ENCODE data around the gene SCGB1D4. TPM values are rescaled to one million over a fixed set of nuclear protein-coding genes. Genes with fewer than 3 reads are reported as not detected.

The SCGB1D4 gene, protein sequence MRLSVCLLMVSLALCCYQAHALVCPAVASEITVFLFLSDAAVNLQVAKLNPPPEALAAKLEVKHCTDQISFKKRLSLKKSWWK
- polyA plus RNA-seq (not detected in 2 replicates), polyA minus RNA-seq (not detected in 2 replicates)

DNA sequence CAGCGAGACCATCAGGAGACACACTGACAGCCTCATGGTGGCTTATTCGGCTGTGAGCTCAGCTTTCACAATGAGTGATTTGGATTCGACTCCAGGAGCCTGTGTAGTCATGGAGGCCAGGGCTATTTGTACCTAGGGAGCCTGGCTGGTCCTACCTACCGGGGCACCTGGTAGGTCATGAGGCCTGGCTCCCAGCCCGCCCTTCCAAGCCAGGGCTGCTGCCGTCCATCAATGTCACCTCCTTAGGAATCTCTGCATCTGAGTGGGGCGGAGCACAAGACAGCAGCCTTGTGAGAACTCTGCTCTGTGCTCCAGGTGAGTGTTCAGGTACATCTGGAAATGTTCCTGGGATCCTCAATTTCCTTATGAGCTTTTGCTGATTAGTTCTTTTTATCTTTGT is at the start of gene SCGB1D4:
TSS of gene SCGB1D4 (minus strand) at position 101 of the 400 bp plus-strand sequence. CDS start at position 36, 65 bp downstream.
- H2AFZ ChIP-seq (ENCODE audit: low read depth, low read length): no peak within 1 kb of the TSS
- H3K9me3 ChIP-seq (ENCODE audit: low read length): no peaks in the 10 kb centered on the region

GRCh38 chr11:62345861-62346260 is 47.0 kb upstream of the SCGB1D4 start:
- no peaks in the 10 kb centered on the region for H3K36me3 ChIP-seq (ENCODE audit: insufficient read depth, low read length)
- no peaks in the 10 kb centered on the region for H3K27me3 ChIP-seq (ENCODE audit: insufficient read depth, low read depth, low read length)
- H2AFZ ChIP-seq (ENCODE audit: low read depth, low read length): no peak overlapping the region
- no peak overlapping the region for H3K27ac ChIP-seq (ENCODE audit: low read length)
- H3F3A ChIP-seq (ENCODE audit: insufficient read depth, low read length, poor library complexity, severe bottlenecking): no peaks in the 10 kb centered on the region
- no peaks in the 10 kb centered on the region for H3K9me3 ChIP-seq (ENCODE audit: low read length)
- H3K9me2 ChIP-seq (ENCODE audit: insufficient read depth, low read length): no peaks in the 10 kb centered on the region
- H3K4me2 ChIP-seq (ENCODE audit: low read length): no peak overlapping the region
- no peaks in the 10 kb centered on the region for H3K79me2 ChIP-seq (replicated peaks; ENCODE audit: insufficient read depth, low read length)
- TF ChIP-seq, protein P1, sequence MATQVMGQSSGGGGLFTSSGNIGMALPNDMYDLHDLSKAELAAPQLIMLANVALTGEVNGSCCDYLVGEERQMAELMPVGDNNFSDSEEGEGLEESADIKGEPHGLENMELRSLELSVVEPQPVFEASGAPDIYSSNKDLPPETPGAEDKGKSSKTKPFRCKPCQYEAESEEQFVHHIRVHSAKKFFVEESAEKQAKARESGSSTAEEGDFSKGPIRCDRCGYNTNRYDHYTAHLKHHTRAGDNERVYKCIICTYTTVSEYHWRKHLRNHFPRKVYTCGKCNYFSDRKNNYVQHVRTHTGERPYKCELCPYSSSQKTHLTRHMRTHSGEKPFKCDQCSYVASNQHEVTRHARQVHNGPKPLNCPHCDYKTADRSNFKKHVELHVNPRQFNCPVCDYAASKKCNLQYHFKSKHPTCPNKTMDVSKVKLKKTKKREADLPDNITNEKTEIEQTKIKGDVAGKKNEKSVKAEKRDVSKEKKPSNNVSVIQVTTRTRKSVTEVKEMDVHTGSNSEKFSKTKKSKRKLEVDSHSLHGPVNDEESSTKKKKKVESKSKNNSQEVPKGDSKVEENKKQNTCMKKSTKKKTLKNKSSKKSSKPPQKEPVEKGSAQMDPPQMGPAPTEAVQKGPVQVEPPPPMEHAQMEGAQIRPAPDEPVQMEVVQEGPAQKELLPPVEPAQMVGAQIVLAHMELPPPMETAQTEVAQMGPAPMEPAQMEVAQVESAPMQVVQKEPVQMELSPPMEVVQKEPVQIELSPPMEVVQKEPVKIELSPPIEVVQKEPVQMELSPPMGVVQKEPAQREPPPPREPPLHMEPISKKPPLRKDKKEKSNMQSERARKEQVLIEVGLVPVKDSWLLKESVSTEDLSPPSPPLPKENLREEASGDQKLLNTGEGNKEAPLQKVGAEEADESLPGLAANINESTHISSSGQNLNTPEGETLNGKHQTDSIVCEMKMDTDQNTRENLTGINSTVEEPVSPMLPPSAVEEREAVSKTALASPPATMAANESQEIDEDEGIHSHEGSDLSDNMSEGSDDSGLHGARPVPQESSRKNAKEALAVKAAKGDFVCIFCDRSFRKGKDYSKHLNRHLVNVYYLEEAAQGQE (IDR thresholded peaks at IDR 0.05; ENCODE audit: borderline replicate concordance): no peak
- TF ChIP-seq POLR2AphosphoS5 (IDR thresholded peaks at IDR 0.05): no peak
- TF ChIP-seq CTCF (IDR thresholded peaks at IDR 0.05; ENCODE audit: poor library complexity, severe bottlenecking): no peak
- no peak for TF ChIP-seq RAD21 (conservative IDR thresholded peaks at IDR 0.05)
- TF ChIP-seq TAF1 (IDR thresholded peaks at IDR 0.05; ENCODE audit: low read depth): no peak
- TF ChIP-seq EZH2 (IDR thresholded peaks at IDR 0.05; ENCODE audit: borderline replicate concordance, insufficient read depth, low read length, poor library complexity, severe bottlenecking): no peak
- TF ChIP-seq SMC3 (conservative IDR thresholded peaks at IDR 0.05; ENCODE audit: poor library complexity): no peak
- TF ChIP-seq MXI1 (conservative IDR thresholded peaks at IDR 0.05; ENCODE audit: poor library complexity, severe bottlenecking): no peak
- no peak for TF ChIP-seq EP300 (conservative IDR thresholded peaks at IDR 0.05; ENCODE audit: poor library complexity, severe bottlenecking)
- no peaks in the 10 kb centered on the region for H4K20me1 ChIP-seq (ENCODE audit: insufficient read depth)
- no peak overlapping the region for H3K4me3 ChIP-seq (ENCODE audit: low read length)
- H3K9ac ChIP-seq (ENCODE audit: low read length): no peak overlapping the region

More for the DNA sequence above, at the start of gene SCGB1D4:
- H3K4me3 ChIP-seq (ENCODE audit: low read length): no peak within 1 kb of the TSS
- no peak within 1 kb of the TSS for H3K9ac ChIP-seq (ENCODE audit: low read length)
- no peaks in the 10 kb centered on the region for H3K36me3 ChIP-seq (ENCODE audit: insufficient read depth, low read length)
- H3K9me2 ChIP-seq (ENCODE audit: insufficient read depth, low read length): no peaks in the 10 kb centered on the region
- H3K4me2 ChIP-seq (ENCODE audit: low read length): no peak within 1 kb of the TSS
- no peak within 1 kb of the TSS for H3K27ac ChIP-seq (ENCODE audit: low read length)
- H4K20me1 ChIP-seq (ENCODE audit: insufficient read depth): no peaks in the 10 kb centered on the region
- H3K27me3 ChIP-seq (ENCODE audit: insufficient read depth, low read depth, low read length): no peaks in the 10 kb centered on the region
- TF ChIP-seq POLR2AphosphoS5 (IDR thresholded peaks at IDR 0.05) (no peak), CTCF (IDR thresholded peaks at IDR 0.05; ENCODE audit: poor library complexity, severe bottlenecking) (no peak), EZH2 (IDR thresholded peaks at IDR 0.05; ENCODE audit: borderline replicate concordance, insufficient read depth, low read length, poor library complexity, severe bottlenecking) (no peak), MXI1 (conservative IDR thresholded peaks at IDR 0.05; ENCODE audit: poor library complexity, severe bottlenecking) (no peak), TAF1 (IDR thresholded peaks at IDR 0.05; ENCODE audit: low read depth) (no peak), EP300 (conservative IDR thresholded peaks at IDR 0.05; ENCODE audit: poor library complexity, severe bottlenecking) (no peak), SMC3 (conservative IDR thresholded peaks at IDR 0.05; ENCODE audit: poor library complexity) (no peak), RAD21 (conservative IDR thresholded peaks at IDR 0.05) (no peak)
- TF ChIP-seq, protein P1 (IDR thresholded peaks at IDR 0.05; ENCODE audit: borderline replicate concordance): no peak
- H3F3A ChIP-seq (ENCODE audit: insufficient read depth, low read length, poor library complexity, severe bottlenecking): no peaks in the 10 kb centered on the region
- H3K79me2 ChIP-seq (replicated peaks; ENCODE audit: insufficient read depth, low read length): no peaks in the 10 kb centered on the region

Data from neural cell (in vitro differentiated cells).